Measurements from ENCODE around the gene MYO15B.

DNA sequence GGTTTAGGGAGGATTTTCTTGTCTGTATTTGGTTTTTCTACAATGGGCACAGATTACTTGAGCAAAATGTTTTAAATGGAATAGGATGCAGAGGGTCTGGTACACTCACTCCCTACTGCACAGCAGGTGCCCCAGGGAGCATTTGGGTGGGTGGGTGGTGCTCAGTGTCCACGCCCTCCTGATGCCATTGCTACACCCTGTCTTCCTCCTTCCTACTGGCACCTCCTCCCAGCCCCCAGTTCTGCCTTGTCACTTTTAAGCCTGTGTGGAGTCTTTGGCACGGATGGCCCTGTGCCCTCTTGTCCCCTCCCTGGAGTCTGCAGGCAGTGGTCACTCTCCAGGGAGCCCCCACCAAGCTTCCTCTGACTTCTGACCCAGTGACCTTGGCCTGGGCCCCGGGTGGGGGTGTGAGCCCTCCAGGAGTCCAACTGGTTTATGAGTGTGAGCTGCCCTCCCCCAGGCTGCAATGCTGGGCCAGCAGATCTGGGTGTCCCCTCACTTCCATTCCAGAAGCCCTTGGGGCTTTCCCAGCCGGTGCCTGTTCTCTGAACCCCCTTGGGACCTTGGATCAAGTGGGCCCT is 46.6 kb upstream of the MYO15B start:
- TF ChIP-seq, protein P1, sequence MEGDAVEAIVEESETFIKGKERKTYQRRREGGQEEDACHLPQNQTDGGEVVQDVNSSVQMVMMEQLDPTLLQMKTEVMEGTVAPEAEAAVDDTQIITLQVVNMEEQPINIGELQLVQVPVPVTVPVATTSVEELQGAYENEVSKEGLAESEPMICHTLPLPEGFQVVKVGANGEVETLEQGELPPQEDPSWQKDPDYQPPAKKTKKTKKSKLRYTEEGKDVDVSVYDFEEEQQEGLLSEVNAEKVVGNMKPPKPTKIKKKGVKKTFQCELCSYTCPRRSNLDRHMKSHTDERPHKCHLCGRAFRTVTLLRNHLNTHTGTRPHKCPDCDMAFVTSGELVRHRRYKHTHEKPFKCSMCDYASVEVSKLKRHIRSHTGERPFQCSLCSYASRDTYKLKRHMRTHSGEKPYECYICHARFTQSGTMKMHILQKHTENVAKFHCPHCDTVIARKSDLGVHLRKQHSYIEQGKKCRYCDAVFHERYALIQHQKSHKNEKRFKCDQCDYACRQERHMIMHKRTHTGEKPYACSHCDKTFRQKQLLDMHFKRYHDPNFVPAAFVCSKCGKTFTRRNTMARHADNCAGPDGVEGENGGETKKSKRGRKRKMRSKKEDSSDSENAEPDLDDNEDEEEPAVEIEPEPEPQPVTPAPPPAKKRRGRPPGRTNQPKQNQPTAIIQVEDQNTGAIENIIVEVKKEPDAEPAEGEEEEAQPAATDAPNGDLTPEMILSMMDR (conservative IDR thresholded peaks at IDR 0.05; ENCODE audit: low read depth, low read length): no peak
- no peak for TF ChIP-seq EZH2 (IDR thresholded peaks at IDR 0.05; ENCODE audit: low read length, unreplicated experiment)

Data from PC-3 (cell line).